GM18508 (cell line): ENCODE results near the gene SMOC1.

Source experiments
- ATAC-seq: cut with Tn5 transposase; IDR thresholded peaks from one replicate; pipeline ENCODE4 v1.9.1; 2021; ENCODE audit warnings: moderate number of reproducible peaks; ENCODE audit not compliant: insufficient read depth, unreplicated experiment

SMOC1 gene

DNA sequence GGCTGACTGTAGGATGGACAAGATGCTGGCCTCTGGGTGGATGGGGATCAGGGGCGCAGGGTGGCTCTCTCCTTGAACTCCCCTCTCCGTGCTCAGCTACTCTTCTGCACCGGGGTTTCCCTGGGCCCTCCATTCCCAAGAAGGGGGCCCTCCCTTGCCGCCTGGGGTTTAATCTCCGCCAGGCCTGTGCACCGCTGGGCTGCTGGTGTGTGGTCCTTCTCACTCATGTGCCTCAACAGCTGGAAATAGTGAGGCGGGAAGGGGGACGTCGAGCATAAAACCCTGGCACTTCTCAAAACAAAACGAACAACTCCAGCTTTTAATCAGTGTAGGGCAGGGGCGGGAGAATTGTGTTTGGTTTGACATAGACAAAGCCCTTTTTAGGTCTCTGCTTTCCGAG, 19.0 kb upstream of the SMOC1 start:
- no peak for ATAC-seq

- no peak for ATAC-seq
These were observed 18.1 kb upstream of the SMOC1 start for GRCh38 chr14:69861025-69861569.

DNA sequence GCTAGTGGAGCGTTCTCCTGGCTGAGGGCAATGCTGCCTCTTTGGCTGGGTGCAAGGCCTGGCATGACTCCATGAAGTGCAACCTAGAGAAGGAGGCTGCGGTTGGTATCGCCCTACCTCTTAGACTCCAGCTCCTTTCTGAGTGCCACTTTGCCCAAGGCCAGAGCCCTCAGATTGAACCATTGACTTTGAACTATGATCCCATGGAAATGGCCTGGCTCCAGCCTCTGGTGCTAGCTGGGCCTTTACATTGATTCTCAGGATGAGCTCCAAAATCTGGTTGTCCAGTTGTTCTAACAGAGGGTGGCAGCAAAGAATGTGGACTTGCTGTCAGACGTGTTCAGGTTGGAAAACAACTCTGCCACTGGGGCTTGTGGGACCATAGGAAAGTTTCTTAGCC, 16.1 kb upstream of the SMOC1 start:
- ATAC-seq = no peak

GRCh38 chr14:69865701-69866365, 13.4 kb upstream of the SMOC1 start:
- no peak for ATAC-seq

GRCh38 chr14:69868363-69868963, 10.8 kb upstream of the SMOC1 start:
- ATAC-seq = no peak

DNA sequence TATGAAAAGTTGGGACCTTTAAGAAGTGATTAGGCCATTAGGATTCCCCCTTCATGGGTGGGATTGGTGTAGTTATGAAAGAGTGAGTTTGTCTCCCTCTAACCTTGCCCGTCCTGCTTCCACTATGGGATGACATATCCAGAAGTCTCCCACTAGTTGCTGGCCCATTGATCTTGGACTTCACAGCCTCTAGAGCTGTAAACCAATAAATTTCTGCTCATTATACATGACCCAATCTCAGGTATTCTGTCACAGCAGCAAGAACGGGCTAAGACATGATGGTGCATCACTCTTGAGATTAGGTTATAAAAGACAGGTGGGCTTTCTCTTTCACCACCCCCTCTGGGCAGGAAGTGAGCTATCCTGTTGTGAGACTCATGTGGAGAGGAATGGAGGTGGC, 8.6 kb upstream of the SMOC1 start:
- no peak for ATAC-seq

DNA sequence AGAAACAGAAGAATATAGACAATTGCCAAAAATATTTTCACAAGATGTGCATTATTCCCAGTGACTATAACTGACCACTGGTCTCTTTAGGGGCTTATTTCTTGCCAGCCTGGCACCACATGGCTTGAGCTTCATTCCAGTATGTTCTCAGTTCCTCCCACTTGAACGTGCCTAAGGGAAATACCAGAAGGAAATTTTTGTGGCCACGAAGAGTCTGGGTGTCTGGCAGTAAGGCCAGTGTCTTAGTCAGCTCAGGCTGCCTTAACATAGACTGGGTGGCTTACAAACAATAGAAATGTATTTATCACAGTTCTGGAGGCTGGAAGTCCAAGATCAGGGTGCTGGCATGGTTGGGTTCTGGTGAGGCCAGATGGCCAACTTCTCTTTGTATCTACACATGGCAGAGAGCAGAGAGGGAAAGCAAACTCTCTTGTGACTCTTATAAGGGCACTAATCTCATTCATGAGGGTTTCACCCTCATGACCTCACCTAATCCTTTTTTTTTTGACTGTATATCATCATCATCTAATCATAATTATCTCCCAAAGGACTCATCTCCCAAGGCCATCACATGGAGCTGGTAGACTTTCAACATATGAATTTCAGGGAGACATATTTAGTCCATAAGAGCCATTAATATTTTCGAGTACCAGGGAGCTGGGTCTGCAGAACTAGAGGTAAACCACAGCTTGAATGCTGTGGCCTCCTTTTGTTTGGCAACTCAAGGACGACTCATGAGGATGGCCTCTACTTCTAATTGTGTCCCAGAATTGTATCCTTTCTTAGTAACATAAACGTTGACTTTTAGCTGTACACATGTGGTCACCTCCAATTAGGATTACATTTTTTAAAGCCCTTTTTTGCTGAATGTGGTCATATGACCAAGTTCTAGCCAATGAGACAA, 5.1 kb upstream of the SMOC1 start:
- no peak for ATAC-seq

- no peak for ATAC-seq
These were observed 2.9 kb upstream of the SMOC1 start for GRCh38 chr14:69876221-69876847.

DNA sequence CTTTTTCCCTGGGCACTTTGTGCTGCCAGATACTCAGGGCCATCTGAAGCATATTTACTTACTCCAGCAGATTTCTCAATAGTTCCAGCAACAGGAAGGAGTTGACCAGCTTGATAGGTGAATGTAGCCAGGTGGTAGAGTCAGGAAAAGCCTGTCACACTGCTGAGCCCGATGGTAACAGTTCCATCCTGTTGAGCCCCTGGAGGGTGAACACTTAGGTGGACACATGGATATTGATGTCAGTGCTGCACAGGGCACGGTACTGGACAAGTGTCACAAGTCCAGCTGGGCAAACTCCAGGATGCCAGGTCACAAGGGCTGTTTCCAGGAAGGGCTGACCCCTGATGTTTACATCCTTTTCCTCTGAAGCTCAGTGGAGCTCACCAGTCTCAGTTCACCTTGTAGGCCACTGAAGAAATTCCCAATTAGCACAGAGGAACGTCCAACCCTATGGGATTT, 2.3 kb upstream of the SMOC1 start:
- no peak for ATAC-seq

- ATAC-seq = no peak
These were observed 1.7 kb upstream of the SMOC1 start for GRCh38 chr14:69877492-69877891.

- no peak for ATAC-seq
These were observed 965 bp upstream of the SMOC1 start for GRCh38 chr14:69878251-69878650.

DNA sequence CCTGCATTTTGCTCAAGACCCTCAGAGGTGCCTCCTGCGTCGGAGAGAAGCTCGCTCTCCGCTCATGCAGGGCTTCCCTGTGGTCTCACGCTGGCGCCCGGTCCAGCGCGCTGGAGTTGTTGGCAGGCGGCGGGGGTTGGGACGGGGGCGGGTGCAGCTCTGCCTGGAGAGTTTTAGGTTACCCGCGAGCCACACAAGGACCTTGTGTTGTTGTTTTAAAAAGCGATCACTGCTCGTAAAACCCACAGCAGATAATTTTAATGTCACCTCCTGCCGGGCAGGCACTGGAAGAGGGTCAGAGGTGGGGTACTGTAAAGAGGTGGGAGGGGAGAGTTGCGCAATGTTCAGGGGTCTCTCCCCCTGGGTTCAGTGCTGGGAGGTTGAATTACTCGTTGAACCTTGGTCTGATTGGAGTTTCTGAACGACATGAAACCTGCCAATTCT, 850 bp downstream of the SMOC1 start:
- ATAC-seq = no peak

DNA sequence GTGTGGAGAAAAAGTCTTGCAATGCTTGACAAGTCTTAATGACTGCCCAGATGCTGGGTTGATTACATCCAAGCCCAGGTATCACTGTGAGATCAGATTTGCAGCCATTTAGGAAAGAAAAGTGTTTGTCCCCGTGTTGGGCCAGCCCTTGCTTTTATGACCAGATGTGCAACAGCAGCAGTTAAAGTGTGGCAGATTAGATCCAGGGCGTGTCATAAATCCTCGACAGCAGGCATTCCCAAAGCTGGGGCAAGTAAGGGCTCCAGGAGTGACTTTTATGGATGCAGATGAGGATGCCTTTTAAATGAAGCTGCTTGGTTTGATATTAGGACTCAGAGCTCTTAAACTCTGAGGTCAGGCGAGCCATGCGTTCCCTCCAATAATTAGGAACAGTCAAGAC, 1.7 kb downstream of the SMOC1 start:
- ATAC-seq = no peak

- ATAC-seq = no peak
These were observed 3.1 kb downstream of the SMOC1 start for GRCh38 chr14:69882116-69882864.

DNA sequence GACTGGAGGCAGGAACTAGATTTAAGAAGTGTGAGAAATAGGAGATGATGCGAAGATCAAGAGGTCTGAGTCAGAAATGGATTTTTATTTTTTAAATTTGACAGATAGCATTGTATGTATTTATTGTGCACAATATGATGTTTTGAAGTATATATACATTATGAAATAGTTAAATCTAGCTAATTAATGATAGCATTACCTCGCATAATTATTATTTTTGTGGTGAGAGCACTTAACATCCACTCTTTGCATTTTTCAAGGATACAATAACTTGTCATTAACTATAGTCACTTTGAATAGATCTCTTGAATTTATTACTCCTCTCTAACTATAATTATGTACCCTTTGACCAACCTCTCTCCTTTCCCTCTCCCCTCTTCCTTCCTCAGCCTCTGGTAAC, 3.7 kb downstream of the SMOC1 start:
- ATAC-seq = no peak

GRCh38 chr14:69886453-69887242, 7.4 kb downstream of the SMOC1 start:
- no peak for ATAC-seq

DNA sequence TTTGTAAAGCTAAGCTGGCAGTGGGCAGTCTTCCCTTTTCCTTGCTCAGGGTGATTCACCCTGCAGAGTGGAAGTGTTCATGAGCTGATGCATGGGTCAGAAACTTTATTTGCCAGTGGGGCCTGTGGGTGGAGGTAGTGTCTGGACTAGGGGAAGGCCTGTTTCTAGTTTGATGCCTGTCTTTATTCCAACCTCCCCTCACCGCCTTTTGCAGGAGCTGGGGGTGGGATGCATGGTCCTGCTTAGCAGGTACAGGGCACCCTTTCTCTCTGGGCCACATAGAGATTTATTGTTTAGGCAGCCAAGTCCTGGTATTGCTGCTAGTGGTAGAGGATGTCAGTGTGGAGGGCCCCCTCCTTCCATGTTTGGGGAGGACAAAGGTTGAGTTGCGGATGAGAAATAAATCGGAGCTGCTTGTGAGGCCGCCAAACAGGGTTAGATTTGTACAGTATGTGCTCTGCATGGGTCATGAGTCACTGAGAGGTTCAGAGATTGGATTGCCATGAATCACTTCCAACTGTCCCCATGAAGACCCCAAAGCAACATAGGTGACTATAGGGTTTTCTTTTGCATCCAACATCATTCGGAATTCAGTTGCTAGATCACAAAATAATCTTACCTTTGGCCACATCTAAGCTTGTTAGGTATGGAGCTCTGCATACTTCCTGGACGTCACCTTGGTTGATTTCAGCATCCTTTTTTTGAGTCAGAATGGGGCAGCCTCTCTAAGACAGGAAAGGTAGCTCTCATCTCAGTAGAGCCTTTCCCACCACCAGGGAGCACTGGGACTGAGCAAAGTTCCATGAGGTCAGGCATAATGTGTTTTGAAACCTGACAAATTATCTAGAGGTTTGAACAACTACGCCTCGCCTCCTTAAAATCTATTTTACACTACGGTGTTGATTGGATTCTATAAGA, 8.8 kb downstream of the SMOC1 start:
- ATAC-seq = no peak

DNA sequence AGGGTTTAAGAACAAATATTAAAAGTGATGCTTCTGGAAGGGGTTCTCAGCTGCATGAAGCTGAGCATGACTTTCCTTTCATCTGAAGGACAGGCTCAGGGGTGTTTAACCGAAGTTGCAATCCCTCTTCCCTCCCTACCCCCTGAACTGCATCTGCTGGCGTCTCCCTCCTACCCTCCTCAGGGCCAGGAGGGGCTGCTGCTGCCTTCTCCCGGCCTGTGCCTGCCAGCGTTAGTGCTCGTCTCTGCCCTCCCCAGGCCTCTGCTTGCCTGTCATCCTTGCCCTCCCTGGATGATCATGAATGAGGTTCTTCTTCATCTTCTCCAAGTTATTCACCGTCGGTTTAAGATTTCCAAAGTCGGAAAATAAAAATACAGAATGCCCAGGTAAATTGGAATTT, 12.2 kb downstream of the SMOC1 start:
- no peak for ATAC-seq
